ENCODE data around the gene STXBP1.
A peak's percentile ranks its signal among the peaks of the same experiment; 100 is the strongest.

STXBP1 gene

GRCh38 chr9:127734247-127734746 is 122.2 kb downstream of the STXBP1 start:
- no peak for DNase-seq (ENCODE audit: low read depth, low spot score)

GRCh38 chr9:127734747-127735529 is 122.9 kb downstream of the STXBP1 start, which contains the start of gene TOR2A:
Gene TOR2A, minus strand, starts transcription at chr9:127735294. Its CDS starts 24 bp downstream, at chr9:127735270.
- peak; percentile 97 for DNase-seq (ENCODE audit: low read depth, low spot score)

- no peak for DNase-seq (ENCODE audit: low read depth, low spot score)
These were observed 123.6 kb downstream of the STXBP1 start for GRCh38 chr9:127735530-127736185.

- DNase-seq (ENCODE audit: low read depth, low spot score), result no peak
These were observed 126.6 kb downstream of the STXBP1 start for GRCh38 chr9:127738666-127739065.

- no peak for DNase-seq (ENCODE audit: low read depth, low spot score)
These were observed 127.7 kb downstream of the STXBP1 start for GRCh38 chr9:127739614-127740330.

- no peak for DNase-seq (ENCODE audit: low read depth, low spot score)
These were observed 129.9 kb downstream of the STXBP1 start for GRCh38 chr9:127741831-127742434.
